Liver (tissue), 9 donors: ENCODE measurements around the gene CEACAM6. TPM values are rescaled to one million over a fixed set of nuclear protein-coding genes. Genes with fewer than 3 reads are reported as not detected.

Experiments used
- DNase-seq: peaks from one replicate; pipeline ENCODE4 v3.0.0-alpha.2; 2017; ENCODE audit warnings: low spot score
- H3K27ac ChIP-seq, 2 donors: one replicate each; pipeline ENCODE4 v1.7.0; 2013; ENCODE audit warnings: inconsistent platforms in 2 of 2, low read length in 2 of 2, control low read depth in 1 of 2, low read depth in 1 of 2, mild to moderate bottlenecking in 1 of 2
- H3K27me3 ChIP-seq, 4 donors: one replicate each; pipeline versions ENCODE4 v1.6.1 to v1.7.0; 2013; ENCODE audit warnings: low read length in 3 of 4, inconsistent platforms in 1 of 4, mild to moderate bottlenecking in 1 of 4, moderate library complexity in 1 of 4; ENCODE audit not compliant: control insufficient read depth in 4 of 4, insufficient read depth in 4 of 4
- H3K36me3 ChIP-seq, 4 donors: one replicate each; pipeline versions ENCODE4 v1.6.1 to v1.7.0; 2013; ENCODE audit warnings: low read length in 3 of 4, mild to moderate bottlenecking in 3 of 4, low read depth in 1 of 4, moderate library complexity in 1 of 4; ENCODE audit not compliant: control insufficient read depth in 4 of 4, insufficient read depth in 3 of 4
- H3K4me1 ChIP-seq, 4 donors: one replicate each; pipeline versions ENCODE4 v1.6.1 to v1.7.0; 2013; ENCODE audit warnings: low read length in 3 of 4, mild to moderate bottlenecking in 3 of 4, moderate library complexity in 1 of 4; ENCODE audit not compliant: control insufficient read depth in 4 of 4, insufficient read depth in 4 of 4
- H3K4me3 ChIP-seq, 3 donors: one replicate each; pipeline versions ENCODE4 v1.6.1 to v1.7.0; 2013; ENCODE audit warnings: low read length in 3 of 3, control low read depth in 1 of 3, low read depth in 1 of 3, mild to moderate bottlenecking in 1 of 3
- H3K9ac ChIP-seq, 2 donors: one replicate each; pipeline ENCODE4 v1.7.0; 2013; ENCODE audit warnings: low read length in 2 of 2, mild to moderate bottlenecking in 2 of 2, moderate library complexity in 2 of 2, control low read depth in 1 of 2, low read depth in 1 of 2
- H3K9me3 ChIP-seq, 4 donors: one replicate each; pipeline versions ENCODE4 v1.6.1 to v1.7.0; 2013; ENCODE audit warnings: low read length in 3 of 4; ENCODE audit not compliant: control insufficient read depth in 4 of 4
- EGR1 ChIP-seq, 2 donors: IDR thresholded peaks; 2 replicates each; pipeline ENCODE4 v1.6.1; 2016 to 2018; ENCODE audit warnings: antibody characterized with exemption in 2 of 2, low read depth in 2 of 2
- FOXA2 ChIP-seq: IDR thresholded peaks from 2 replicates; pipeline ENCODE4 v1.6.1; 2016; ENCODE audit warnings: antibody characterized with exemption
- GABPA ChIP-seq, 2 donors: IDR thresholded peaks in 1 of 2; conservative IDR thresholded peaks in 1 of 2; 2 replicates each; pipeline ENCODE4 v1.6.1; 2016; ENCODE audit warnings: antibody characterized with exemption in 2 of 2, mild to moderate bottlenecking in 1 of 2, moderate library complexity in 1 of 2
- HNF4A ChIP-seq, 2 donors: conservative IDR thresholded peaks; 2 replicates each; pipeline ENCODE4 v1.6.1; 2016; ENCODE audit warnings: antibody characterized with exemption in 2 of 2, mild to moderate bottlenecking in 2 of 2
- NR2F2 ChIP-seq: IDR thresholded peaks from 2 replicates; pipeline ENCODE4 v1.6.1; 2016; ENCODE audit warnings: antibody characterized with exemption
- RAD21 ChIP-seq, 2 donors: IDR thresholded peaks; 2 replicates each; pipeline ENCODE4 v1.6.1; 2016; ENCODE audit warnings: antibody characterized with exemption in 2 of 2, mild to moderate bottlenecking in 2 of 2
- RXRA ChIP-seq, 2 donors: IDR thresholded peaks; 2 replicates each; pipeline ENCODE4 v1.6.1; 2017 to 2018; ENCODE audit warnings: antibody characterized with exemption in 2 of 2, mild to moderate bottlenecking in 1 of 2
- SP1 ChIP-seq: IDR thresholded peaks from 2 replicates; pipeline ENCODE4 v1.6.1; 2018; ENCODE audit warnings: antibody characterized with exemption, mild to moderate bottlenecking
- TAF1 ChIP-seq: conservative IDR thresholded peaks from 2 replicates; pipeline ENCODE4 v1.6.1; 2016; ENCODE audit warnings: antibody characterized with exemption, mild to moderate bottlenecking
- YY1 ChIP-seq: IDR thresholded peaks from 2 replicates; pipeline ENCODE4 v1.6.1; 2016; ENCODE audit warnings: antibody characterized with exemption, mild to moderate bottlenecking
- WGBS: extraction: QIAGEN DNeasy Blood & Tissue Kit; methylation state at CpG from one replicate; pipeline ENCODE4 v1.1.7; 2013; 5-methylcytosine and 5-hydroxymethylcytosine counted together
- polyA plus RNA-seq, 2 donors: library from polyadenylated mRNA; stranded (reverse) in 1 of 2; unstranded in 1 of 2; fragments of 200-250 nt in 1 of 2; fragments of >200 nt in 1 of 2; fragmentation: Nextera tagmentation in 1 of 2; extraction: Ambion mirVana in 1 of 2; gene quantifications; one replicate each; pipeline versions ENCODE4 v1.2.1 to v1.2.3, GENCODE V29; 2013 to 2015
- total RNA-seq, 2 donors: library from RNA; depleted of rRNA; stranded (reverse); fragments of >200 nt; gene quantifications; one replicate each; pipeline ENCODE4 v1.2.3, GENCODE V29; 2014
- TF ChIP-seq, protein P1 (sequence below): IDR thresholded peaks from 2 replicates; pipeline ENCODE4 v1.6.1; 2016; ENCODE audit warnings: antibody characterized with exemption
- TF ChIP-seq, protein P2 (sequence below): fragments of 150-350 bp; IDR thresholded peaks from 2 replicates; pipeline ENCODE4 v1.5.1; 2017; ENCODE audit warnings: improper control_type of control experiment, low read depth, low read length; ENCODE audit not compliant: missing input control
- TF ChIP-seq, protein P3 (sequence below): IDR thresholded peaks from 2 replicates; pipeline ENCODE4 v1.6.1; 2016; ENCODE audit warnings: antibody characterized with exemption
- donor health status: healthy.
- donor health status: healthy.
- donor health status: healthy.
- donor health status: healthy.
- donor health status: healthy.

The CEACAM6 gene
- total and polyA plus RNA-seq, 4 donors = 0.08 to 2.4 (median 0.28) TPM; not detected in 1

DNA sequence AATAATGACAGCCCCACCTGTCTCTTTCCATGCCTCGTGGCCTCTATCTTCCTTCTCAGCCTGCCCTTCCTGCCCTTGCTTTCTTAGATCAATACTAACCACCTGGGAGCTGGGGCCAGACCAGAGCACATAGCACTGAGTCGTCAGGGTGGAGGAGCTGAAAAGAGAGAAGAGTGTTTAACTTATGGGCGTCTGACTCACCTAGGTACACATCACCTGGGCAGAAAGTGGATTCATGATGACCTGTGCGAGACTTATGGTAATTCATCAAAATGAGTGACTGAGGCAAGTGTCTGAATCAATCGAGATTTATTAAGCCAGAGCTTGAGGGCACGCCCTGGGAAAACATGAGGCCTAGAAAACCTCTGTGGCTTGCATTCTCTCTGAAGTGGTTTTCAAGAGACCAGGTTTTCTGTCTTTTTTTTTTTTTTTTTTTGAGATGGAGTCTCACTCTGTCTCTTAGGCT is 19.2 kb downstream of the CEACAM6 start (continued):
- TF ChIP-seq TAF1 = no peak
- TF ChIP-seq, protein P1, sequence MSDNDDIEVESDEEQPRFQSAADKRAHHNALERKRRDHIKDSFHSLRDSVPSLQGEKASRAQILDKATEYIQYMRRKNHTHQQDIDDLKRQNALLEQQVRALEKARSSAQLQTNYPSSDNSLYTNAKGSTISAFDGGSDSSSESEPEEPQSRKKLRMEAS = no peak
- TF ChIP-seq GABPA (IDR thresholded peaks at IDR 0.05 in 1 of 2, conservative IDR thresholded peaks at IDR 0.05 in 1 of 2) = no peak
- TF ChIP-seq EGR1 (IDR thresholded peaks at IDR 0.05; ENCODE audit: low read depth in 2 of 2) = no peak
- TF ChIP-seq, protein P2, sequence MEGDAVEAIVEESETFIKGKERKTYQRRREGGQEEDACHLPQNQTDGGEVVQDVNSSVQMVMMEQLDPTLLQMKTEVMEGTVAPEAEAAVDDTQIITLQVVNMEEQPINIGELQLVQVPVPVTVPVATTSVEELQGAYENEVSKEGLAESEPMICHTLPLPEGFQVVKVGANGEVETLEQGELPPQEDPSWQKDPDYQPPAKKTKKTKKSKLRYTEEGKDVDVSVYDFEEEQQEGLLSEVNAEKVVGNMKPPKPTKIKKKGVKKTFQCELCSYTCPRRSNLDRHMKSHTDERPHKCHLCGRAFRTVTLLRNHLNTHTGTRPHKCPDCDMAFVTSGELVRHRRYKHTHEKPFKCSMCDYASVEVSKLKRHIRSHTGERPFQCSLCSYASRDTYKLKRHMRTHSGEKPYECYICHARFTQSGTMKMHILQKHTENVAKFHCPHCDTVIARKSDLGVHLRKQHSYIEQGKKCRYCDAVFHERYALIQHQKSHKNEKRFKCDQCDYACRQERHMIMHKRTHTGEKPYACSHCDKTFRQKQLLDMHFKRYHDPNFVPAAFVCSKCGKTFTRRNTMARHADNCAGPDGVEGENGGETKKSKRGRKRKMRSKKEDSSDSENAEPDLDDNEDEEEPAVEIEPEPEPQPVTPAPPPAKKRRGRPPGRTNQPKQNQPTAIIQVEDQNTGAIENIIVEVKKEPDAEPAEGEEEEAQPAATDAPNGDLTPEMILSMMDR = no peak

DNA sequence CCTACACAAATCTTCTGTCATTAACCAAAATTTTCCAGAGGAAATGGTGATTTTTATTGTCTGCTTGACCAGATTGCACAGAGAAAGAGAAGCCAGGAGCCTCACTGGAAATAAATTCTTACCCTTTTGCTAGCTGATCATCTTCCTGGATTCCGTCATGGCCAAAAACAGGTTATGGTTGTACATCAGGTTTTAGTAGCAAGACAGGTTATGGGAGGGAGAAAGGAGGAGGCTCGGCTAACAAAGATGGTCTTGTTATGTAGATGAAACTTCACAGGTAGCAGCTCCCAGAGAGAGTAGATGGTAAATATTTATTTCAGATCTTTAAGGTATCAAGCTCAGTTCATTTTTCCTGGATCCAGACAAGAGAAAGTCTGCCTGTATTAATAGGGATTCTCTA is 21.4 kb downstream of the CEACAM6 start:
- H3K4me1 ChIP-seq = no peaks in the 10 kb centered on the region
- WGBS = 62% methylated on average over 2 of the region's 2 CpGs
- no peak overlapping the region for H3K9ac ChIP-seq
- no peak for DNase-seq
- no peak overlapping the region for H3K27ac ChIP-seq
- H3K36me3 ChIP-seq = no peaks in the 10 kb centered on the region
- TF ChIP-seq YY1 = no peak
- TF ChIP-seq GABPA (IDR thresholded peaks at IDR 0.05 in 1 of 2, conservative IDR thresholded peaks at IDR 0.05 in 1 of 2) = no peak
- no peak for TF ChIP-seq EGR1 (IDR thresholded peaks at IDR 0.05; ENCODE audit: low read depth in 2 of 2)
- TF ChIP-seq, protein P2 = no peak
- TF ChIP-seq SP1 = no peak
- TF ChIP-seq, protein P3, sequence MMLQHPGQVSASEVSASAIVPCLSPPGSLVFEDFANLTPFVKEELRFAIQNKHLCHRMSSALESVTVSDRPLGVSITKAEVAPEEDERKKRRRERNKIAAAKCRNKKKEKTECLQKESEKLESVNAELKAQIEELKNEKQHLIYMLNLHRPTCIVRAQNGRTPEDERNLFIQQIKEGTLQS = no peak
- TF ChIP-seq, protein P1 = no peak
- TF ChIP-seq RXRA (IDR thresholded peaks at IDR 0.05) = no peak
- TF ChIP-seq FOXA2 = no peak
- no peak for TF ChIP-seq HNF4A (conservative IDR thresholded peaks at IDR 0.05)
- TF ChIP-seq NR2F2 = no peak
- TF ChIP-seq RAD21 (IDR thresholded peaks at IDR 0.05) = no peak
- H3K4me3 ChIP-seq = no peak overlapping the region
- peaks cover 0 to 11% (median 3%) of the 10 kb centered on the region in 4 donors for H3K27me3 ChIP-seq
- no peaks in the 10 kb centered on the region for H3K9me3 ChIP-seq

DNA sequence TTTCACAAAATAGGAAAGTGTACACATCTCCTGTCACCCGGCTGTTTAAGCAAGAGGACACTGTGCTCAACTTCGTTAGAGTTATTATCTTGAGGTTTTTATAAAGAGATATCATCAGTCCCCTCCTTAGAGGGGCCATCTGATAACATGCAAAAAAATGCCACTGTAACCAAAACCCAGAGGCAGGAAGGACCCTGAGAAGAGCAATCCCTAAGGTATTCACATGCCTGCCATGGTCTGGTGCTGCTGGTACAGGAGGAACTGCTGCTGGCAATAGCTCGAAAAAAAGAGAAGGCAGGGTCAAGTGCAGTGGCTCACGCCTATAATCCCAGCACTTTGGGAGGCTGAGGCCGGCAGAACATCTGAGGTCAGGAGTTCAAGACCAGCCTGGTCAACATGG is 28.3 kb downstream of the CEACAM6 start:
- Histone ChIP-seq H3K4me3 (no peak overlapping the region), H3K27me3 (peaks cover 0 to 24% (median 1%) of the 10 kb centered on the region in 4 donors), H3K9ac (no peak overlapping the region), H3K4me1 (no peaks in the 10 kb centered on the region), H3K9me3 (no peaks in the 10 kb centered on the region), H3K27ac (no peak overlapping the region), H3K36me3 (no peaks in the 10 kb centered on the region)
- TF ChIP-seq FOXA2 = no peak
- TF ChIP-seq, protein P1 = no peak
- no peak for TF ChIP-seq TAF1
- TF ChIP-seq, protein P3 = no peak
- TF ChIP-seq SP1 = no peak
- 38% methylated on average over 5 of the region's 5 CpGs for WGBS
- DNase-seq = no peak
